HCT116 (cell line): ENCODE measurements around the gene SMPDL3B.

Experiments used
- CEBPB ChIP-seq: IDR thresholded peaks from 2 replicates; pipeline ENCODE4 v1.6.1; 2012; ENCODE audit warnings: low read depth
- EGR1 ChIP-seq: IDR thresholded peaks from 2 replicates; pipeline ENCODE4 v1.6.1; 2012; ENCODE audit warnings: low read depth
- EZH2 ChIP-seq: fragments of 200-600 bp; sonication (generic); IDR thresholded peaks from 2 replicates; pipeline ENCODE4 v1.6.1; 2017; ENCODE audit warnings: antibody characterized with exemption, mixed run types
- EZH2phosphoT487 ChIP-seq: fragments of 200-600 bp; IDR thresholded peaks from 2 replicates; pipeline ENCODE4 v1.6.1; 2018; ENCODE audit warnings: antibody characterized with exemption, borderline replicate concordance
- FOSL1 ChIP-seq: IDR thresholded peaks from 2 replicates; pipeline ENCODE4 v1.6.1; 2012; ENCODE audit warnings: low read depth
- POLR2A ChIP-seq: IDR thresholded peaks from 2 replicates; pipeline ENCODE4 v1.7.0; 2011; ENCODE audit warnings: borderline replicate concordance; ENCODE audit not compliant: insufficient read depth, insufficient read length; ENCODE audit errors: extremely low read depth
- POLR2AphosphoS5 ChIP-seq: IDR thresholded peaks from 2 replicates; pipeline ENCODE4 v1.6.1; 2011; ENCODE audit warnings: mild to moderate bottlenecking, low read depth, low read length, moderate library complexity
- RAD21 ChIP-seq: IDR thresholded peaks from 2 replicates; pipeline ENCODE4 v1.6.1; 2012; ENCODE audit warnings: low read depth, mild to moderate bottlenecking
- SIN3A ChIP-seq: IDR thresholded peaks from 2 replicates; pipeline ENCODE4 v1.6.1; 2012; ENCODE audit warnings: low read depth
- YY1 ChIP-seq: IDR thresholded peaks from 2 replicates; pipeline ENCODE4 v1.6.1; 2011; ENCODE audit warnings: low read length, low read depth, moderate library complexity, mild to moderate bottlenecking; ENCODE audit not compliant: insufficient replicate concordance; ENCODE audit errors: extremely low read depth
- TF ChIP-seq, protein P1 (sequence below), 3 experiments: fragments of 200-600 bp in 1 of 3; sonication (generic) in 1 of 3; IDR thresholded peaks in 2 of 3; conservative IDR thresholded peaks in 1 of 3; 2 replicates each; pipeline ENCODE4 v1.5.1; 2012 to 2017; ENCODE audit warnings: low read depth in 2 of 3, low read length in 2 of 3, antibody characterized with exemption in 1 of 3, borderline replicate concordance in 1 of 3, control low read depth in 1 of 3, mild to moderate bottlenecking in 1 of 3, mixed read lengths in 1 of 3, mixed run types in 1 of 3, moderate library complexity in 1 of 3; ENCODE audit not compliant: insufficient read depth in 1 of 3
- TF ChIP-seq, protein P2 (sequence below): IDR thresholded peaks from 2 replicates; pipeline ENCODE4 v1.6.1; 2012; ENCODE audit warnings: low read depth
- TF ChIP-seq, protein P3 (sequence below): IDR thresholded peaks from 2 replicates; pipeline ENCODE4 v1.6.1; 2012

DNA sequence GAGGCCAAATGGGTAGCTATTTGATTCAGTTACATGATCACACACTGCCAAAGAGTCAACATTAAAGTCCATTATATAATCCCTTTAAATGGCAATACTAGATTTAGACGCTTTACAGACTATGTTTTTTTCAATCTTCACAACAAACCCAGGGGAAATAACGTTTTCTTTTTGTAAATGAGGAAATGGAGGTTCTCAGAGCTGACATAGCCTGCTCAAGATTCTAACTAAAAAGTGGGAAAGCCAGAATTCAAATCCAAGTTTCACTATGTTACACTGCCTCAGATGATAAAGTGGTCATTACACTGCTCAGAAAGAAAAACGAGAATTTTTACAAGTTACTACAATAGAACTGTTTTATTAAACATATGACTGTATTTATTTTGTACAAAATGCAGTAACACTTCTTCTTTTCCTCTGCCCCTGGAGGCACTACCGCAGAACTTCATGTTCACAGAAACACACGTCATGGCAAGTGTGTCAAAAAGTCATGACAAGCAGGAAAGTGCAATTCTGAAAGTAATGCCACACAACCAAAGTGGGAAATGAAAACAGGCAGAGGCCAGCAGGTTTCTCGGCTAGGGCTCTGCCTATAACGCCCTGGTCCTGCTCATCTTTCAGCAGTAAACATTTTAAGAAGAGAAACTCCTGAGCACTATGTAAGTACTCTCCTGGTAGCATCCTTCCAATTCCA, 43.5 kb upstream of the SMPDL3B start:
- TF ChIP-seq, protein P1, sequence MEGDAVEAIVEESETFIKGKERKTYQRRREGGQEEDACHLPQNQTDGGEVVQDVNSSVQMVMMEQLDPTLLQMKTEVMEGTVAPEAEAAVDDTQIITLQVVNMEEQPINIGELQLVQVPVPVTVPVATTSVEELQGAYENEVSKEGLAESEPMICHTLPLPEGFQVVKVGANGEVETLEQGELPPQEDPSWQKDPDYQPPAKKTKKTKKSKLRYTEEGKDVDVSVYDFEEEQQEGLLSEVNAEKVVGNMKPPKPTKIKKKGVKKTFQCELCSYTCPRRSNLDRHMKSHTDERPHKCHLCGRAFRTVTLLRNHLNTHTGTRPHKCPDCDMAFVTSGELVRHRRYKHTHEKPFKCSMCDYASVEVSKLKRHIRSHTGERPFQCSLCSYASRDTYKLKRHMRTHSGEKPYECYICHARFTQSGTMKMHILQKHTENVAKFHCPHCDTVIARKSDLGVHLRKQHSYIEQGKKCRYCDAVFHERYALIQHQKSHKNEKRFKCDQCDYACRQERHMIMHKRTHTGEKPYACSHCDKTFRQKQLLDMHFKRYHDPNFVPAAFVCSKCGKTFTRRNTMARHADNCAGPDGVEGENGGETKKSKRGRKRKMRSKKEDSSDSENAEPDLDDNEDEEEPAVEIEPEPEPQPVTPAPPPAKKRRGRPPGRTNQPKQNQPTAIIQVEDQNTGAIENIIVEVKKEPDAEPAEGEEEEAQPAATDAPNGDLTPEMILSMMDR (IDR thresholded peaks at IDR 0.05 in 2 of 3, conservative IDR thresholded peaks at IDR 0.05 in 1 of 3; ENCODE audit: borderline replicate concordance in 1 of 3, insufficient read depth in 1 of 3, low read depth in 2 of 3, low read length in 2 of 3): no peak
- TF ChIP-seq, protein P2, sequence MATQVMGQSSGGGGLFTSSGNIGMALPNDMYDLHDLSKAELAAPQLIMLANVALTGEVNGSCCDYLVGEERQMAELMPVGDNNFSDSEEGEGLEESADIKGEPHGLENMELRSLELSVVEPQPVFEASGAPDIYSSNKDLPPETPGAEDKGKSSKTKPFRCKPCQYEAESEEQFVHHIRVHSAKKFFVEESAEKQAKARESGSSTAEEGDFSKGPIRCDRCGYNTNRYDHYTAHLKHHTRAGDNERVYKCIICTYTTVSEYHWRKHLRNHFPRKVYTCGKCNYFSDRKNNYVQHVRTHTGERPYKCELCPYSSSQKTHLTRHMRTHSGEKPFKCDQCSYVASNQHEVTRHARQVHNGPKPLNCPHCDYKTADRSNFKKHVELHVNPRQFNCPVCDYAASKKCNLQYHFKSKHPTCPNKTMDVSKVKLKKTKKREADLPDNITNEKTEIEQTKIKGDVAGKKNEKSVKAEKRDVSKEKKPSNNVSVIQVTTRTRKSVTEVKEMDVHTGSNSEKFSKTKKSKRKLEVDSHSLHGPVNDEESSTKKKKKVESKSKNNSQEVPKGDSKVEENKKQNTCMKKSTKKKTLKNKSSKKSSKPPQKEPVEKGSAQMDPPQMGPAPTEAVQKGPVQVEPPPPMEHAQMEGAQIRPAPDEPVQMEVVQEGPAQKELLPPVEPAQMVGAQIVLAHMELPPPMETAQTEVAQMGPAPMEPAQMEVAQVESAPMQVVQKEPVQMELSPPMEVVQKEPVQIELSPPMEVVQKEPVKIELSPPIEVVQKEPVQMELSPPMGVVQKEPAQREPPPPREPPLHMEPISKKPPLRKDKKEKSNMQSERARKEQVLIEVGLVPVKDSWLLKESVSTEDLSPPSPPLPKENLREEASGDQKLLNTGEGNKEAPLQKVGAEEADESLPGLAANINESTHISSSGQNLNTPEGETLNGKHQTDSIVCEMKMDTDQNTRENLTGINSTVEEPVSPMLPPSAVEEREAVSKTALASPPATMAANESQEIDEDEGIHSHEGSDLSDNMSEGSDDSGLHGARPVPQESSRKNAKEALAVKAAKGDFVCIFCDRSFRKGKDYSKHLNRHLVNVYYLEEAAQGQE: no peak
- no peak for TF ChIP-seq RAD21
- no peak for TF ChIP-seq YY1
- TF ChIP-seq CEBPB: no peak
- no peak for TF ChIP-seq EGR1
- no peak for TF ChIP-seq POLR2AphosphoS5
- no peak for TF ChIP-seq SIN3A
- no peak for TF ChIP-seq EZH2
- TF ChIP-seq EZH2phosphoT487: no peak
- TF ChIP-seq POLR2A: no peak
- TF ChIP-seq, protein P3, sequence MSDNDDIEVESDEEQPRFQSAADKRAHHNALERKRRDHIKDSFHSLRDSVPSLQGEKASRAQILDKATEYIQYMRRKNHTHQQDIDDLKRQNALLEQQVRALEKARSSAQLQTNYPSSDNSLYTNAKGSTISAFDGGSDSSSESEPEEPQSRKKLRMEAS: no peak
- no peak for TF ChIP-seq FOSL1
